Kidney (tissue), 22 donors: ENCODE data around the gene ABCA12. TPM values are rescaled to one million over a fixed set of nuclear protein-coding genes. Genes with fewer than 3 reads are reported as not detected.

Source experiments
- DNase-seq, 5 donors: peaks; one replicate each; pipeline ENCODE4 v3.0.0-alpha.2; 2013 to 2020
- FAIRE-seq: peaks from 2 replicates; lab custom pipeline; 2012; peaks lifted over from hg19 to GRCh38; lab: Jason Lieb, UNC
- H3K27ac ChIP-seq, 2 donors: one replicate each; pipeline ENCODE4 v1.7.0; 2013; ENCODE audit warnings: low read depth in 2 of 2, low read length in 2 of 2, inconsistent platforms in 1 of 2
- H3K27me3 ChIP-seq: one replicate; pipeline ENCODE4 v1.7.1; 2013; ENCODE audit warnings: low read length, inconsistent platforms; ENCODE audit not compliant: control insufficient read depth, insufficient read depth
- H3K36me3 ChIP-seq, 3 donors: one replicate each; pipeline versions ENCODE4 v1.7.0 to v1.7.1; 2013; ENCODE audit warnings: low read length in 3 of 3, control low read depth in 1 of 3, inconsistent platforms in 1 of 3; ENCODE audit not compliant: insufficient read depth in 3 of 3, control insufficient read depth in 2 of 3
- H3K4me1 ChIP-seq, 3 donors: one replicate each; pipeline versions ENCODE4 v1.7.0 to v1.7.1; 2013; ENCODE audit warnings: low read length in 3 of 3, inconsistent platforms in 1 of 3, low read depth in 1 of 3; ENCODE audit not compliant: control insufficient read depth in 2 of 3, insufficient read depth in 2 of 3
- H3K4me3 ChIP-seq, 3 donors: one replicate each; pipeline versions ENCODE4 v1.7.0 to v1.8.1; 2013; ENCODE audit warnings: low read length in 3 of 3, control low read depth in 1 of 3, inconsistent platforms in 1 of 3
- H3K9ac ChIP-seq, 3 donors: one replicate each; pipeline versions ENCODE4 v1.7.0 to v1.7.1; 2013; ENCODE audit warnings: low read length in 3 of 3, control low read depth in 1 of 3, inconsistent platforms in 1 of 3
- H3K9me3 ChIP-seq, 3 donors: one replicate each; pipeline versions ENCODE4 v1.7.0 to v1.7.1; 2013; ENCODE audit warnings: low read length in 3 of 3, control low read depth in 1 of 3, inconsistent platforms in 1 of 3; ENCODE audit not compliant: control insufficient read depth in 2 of 3, insufficient read depth in 1 of 3
- CTCF ChIP-seq: IDR thresholded peaks from 3 replicates; pipeline ENCODE4 v1.5.1; 2012; ENCODE audit warnings: mild to moderate bottlenecking, moderate library complexity, borderline replicate concordance; ENCODE audit not compliant: insufficient read depth; ENCODE audit errors: extremely low read depth
- intact Hi-C: fragments of 100-400 bp; cut with DNase I; formaldehyde crosslinking; loops from one replicate; pipeline ENCODE4 v1.11.1; 2022
- long read RNA-seq, 10 donors: library from polyadenylated mRNA in 1 of 10; unstranded in 1 of 10; transcript quantifications; one replicate each; pipeline ENCODE4 v2.0.0 and lab custom pipeline, GENCODE V29; 2021 to 2026
- polyA plus RNA-seq: library from polyadenylated mRNA; stranded (reverse); fragments of 350-450 nt; fragmentation: Illumina TruSeq; extraction: RNeasy Lipid Tissue Mini Kit (QIAGEN cat#74804); gene quantifications from one replicate; pipeline ENCODE4 v1.2.3, GENCODE V29; 2014; ENCODE audit warnings: low read depth, low replicate concordance; ENCODE audit not compliant: insufficient read depth
- total RNA-seq: library from RNA; stranded (reverse); fragmentation: NEBNext Ultra II Directional; extraction: Animal tissue kit (Norgen Biotek cat#: 25700); gene quantifications from one replicate; pipeline ENCODE4 v1.2.1, GENCODE V29; 2021
- donor health status: control.
- donor health status: control.
- donor health status: control.
- donor health status: control.
- donor health status: control.
- donor health status: DM: yes; HTN: yes; CAD: no.
- donor health status: Normal renal cell carcinoma (clear cell type).

The ABCA12 gene
- total RNA-seq, result 3.0 TPM
- 0.37 TPM for polyA plus RNA-seq
- long read RNA-seq, donor 1, partial matches to known transcripts, result 5 of 16 reads
- long read RNA-seq, donor 1, other reads (novel, unspliced or antisense), result 11 of 16 reads
- long read RNA-seq, donor 2, result 0 reads
- long read RNA-seq, donor 3, result 0 reads
- long read RNA-seq, donor 4, result 0 reads
- long read RNA-seq, donor 5, result 0 reads
- long read RNA-seq, donor 6, partial matches to known transcripts, result 0 of 36 reads
- long read RNA-seq, donor 6, other reads (novel, unspliced or antisense), result 36 of 36 reads
- long read RNA-seq, donor 7, result 0 reads
- long read RNA-seq, donor 8, result 0 reads
- long read RNA-seq, donor 9, partial matches to known transcripts, result 0 of 6 reads
- long read RNA-seq, donor 9, other reads (novel, unspliced or antisense), result 6 of 6 reads
- long read RNA-seq, donor 10, partial matches to known transcripts, result 6 of 12 reads
- long read RNA-seq, donor 10, other reads (novel, unspliced or antisense), result 6 of 12 reads

- DNase-seq, result no peak
- TF ChIP-seq CTCF, result no peak
- no peaks in the 10 kb centered on the region for H3K36me3 ChIP-seq
- H3K27ac ChIP-seq, result no peak within 1 kb of the TSS
- FAIRE-seq, result no peak
- no peaks in the 10 kb centered on the region for H3K9me3 ChIP-seq
- H3K27me3 ChIP-seq, result no peaks in the 10 kb centered on the region
- no peaks in the 10 kb centered on the region for H3K4me1 ChIP-seq
- no peak within 1 kb of the TSS for H3K4me3 ChIP-seq
- intact Hi-C loops, result no loop called here
- no peak within 1 kb of the TSS for H3K9ac ChIP-seq
Observed at GRCh38 chr2:215138479-215138878, at the start of gene ABCA12. ABCA12 (minus strand) TSS chr2:215138626; CDS start chr2:215138208, 418 bp downstream.

GRCh38 chr2:215188078-215188477 lies 49.7 kb upstream of the ABCA12 start:
- no peak for TF ChIP-seq CTCF
- intact Hi-C loops, result no loop called here
- H3K9me3 ChIP-seq, result no peaks in the 10 kb centered on the region
- no peak overlapping the region for H3K9ac ChIP-seq
- no peaks in the 10 kb centered on the region for H3K27me3 ChIP-seq
- no peaks in the 10 kb centered on the region for H3K4me1 ChIP-seq
- no peak for FAIRE-seq
- H3K4me3 ChIP-seq, result no peak overlapping the region
- H3K27ac ChIP-seq, result no peak overlapping the region
- no peak for DNase-seq
- no peaks in the 10 kb centered on the region for H3K36me3 ChIP-seq

- no peak for TF ChIP-seq CTCF
- Histone ChIP-seq H3K9me3 (peaks cover 0 to 3% (median 0%) of the 10 kb centered on the region in 3 donors), H3K4me1 (no peaks in the 10 kb centered on the region), H3K9ac (no peak overlapping the region), H3K27ac (no peak overlapping the region), H3K27me3 (no peaks in the 10 kb centered on the region), H3K36me3 (no peaks in the 10 kb centered on the region), H3K4me3 (no peak overlapping the region)
- intact Hi-C loops, result no loop called here
- FAIRE-seq, result no peak
- no peak for DNase-seq
Observed at GRCh38 chr2:215186021-215186420, 47.6 kb upstream of the ABCA12 start.
